Activated CD8-positive, alpha-beta T cell treated with anti-CD3 and anti-CD28 coated beads, Interleukin-2, amount 10 ng/mL, durations not matched to agents 7 days and 5 days (primary cell): ENCODE results near the gene SLAIN1. TPM values are rescaled to one million over a fixed set of nuclear protein-coding genes. Genes with fewer than 3 reads are reported as not detected.
A peak's percentile ranks its signal among the peaks of the same experiment; 100 is the strongest.

Experiments used
- ATAC-seq: fragments of 150-1000 bp; cut with Tn5 transposase; one replicate; pipeline ENCODE4 v1.10.0; 2021; ENCODE audit warnings: moderate library complexity
- CTCF ChIA-PET: fragments of 350-600 bp; sonication (Branson Sonifier 250); formaldehyde crosslinking; loops from one replicate; lab custom pipeline; 2021; ENCODE audit warnings: antibody characterized with exemption; lab: Charles Lee
- POLR2A ChIA-PET: fragments of 350-600 bp; sonication (Branson Sonifier 250); formaldehyde crosslinking; loops from one replicate; lab custom pipeline; 2021; ENCODE audit warnings: antibody characterized with exemption; lab: Charles Lee
- DNase-seq: peaks from one replicate; pipeline ENCODE4 v3.0.0-alpha.2; 2020
- H3K27ac Mint-ChIP-seq: one replicate; pipeline ENCODE4 v1.8.0; 2021; ENCODE audit warnings: mild to moderate bottlenecking, mixed read lengths
- H3K27me3 Mint-ChIP-seq: one replicate; pipeline ENCODE4 v1.8.0; 2021; ENCODE audit warnings: low read depth, mixed read lengths
- H3K36me3 Mint-ChIP-seq: one replicate; pipeline ENCODE4 v1.8.0; 2021; ENCODE audit warnings: low read depth, mixed read lengths
- H3K4me1 Mint-ChIP-seq: one replicate; pipeline ENCODE4 v1.8.0; 2021; ENCODE audit warnings: low read depth, mixed read lengths
- H3K4me3 Mint-ChIP-seq: one replicate; pipeline ENCODE4 v1.8.0; 2021; ENCODE audit warnings: mild to moderate bottlenecking, mixed read lengths
- H3K9me3 Mint-ChIP-seq: one replicate; pipeline ENCODE4 v1.8.0; 2022; ENCODE audit warnings: mixed read lengths; ENCODE audit not compliant: insufficient read depth
- total RNA-seq, 2 experiments: library from RNA; stranded (reverse); gene quantifications; one replicate each; pipeline ENCODE4 v1.2.3, GENCODE V29; 2021

SLAIN1 gene
- total RNA-seq, 2 experiments from 2014 or later: 27.0 to 29.5 TPM

GRCh38 chr13:77715233-77715891 is 17.9 kb downstream of the SLAIN1 start:
- H3K4me1 Mint-ChIP-seq: peaks cover 3% of the 10 kb centered on the region
- no peaks in the 10 kb centered on the region for H3K27me3 Mint-ChIP-seq
- POLR2A ChIA-PET: no interaction called here
- CTCF ChIA-PET: interaction anchor here (2.0 kb wide), 1 partner anchor 10 kb away, joined by 5 read pairs; no protein-coding TSS in a partner anchor
- no peak for ATAC-seq
- no peak for DNase-seq
- H3K36me3 Mint-ChIP-seq: peaks cover 31% of the 10 kb centered on the region
- peaks cover 15% of the 10 kb centered on the region for H3K9me3 Mint-ChIP-seq
- no peak overlapping the region for H3K27ac Mint-ChIP-seq
- H3K4me3 Mint-ChIP-seq: no peak overlapping the region

GRCh38 chr13:77716692-77717091 is 19.2 kb downstream of the SLAIN1 start:
- Mint-ChIP-seq H3K4me3 (no peak overlapping the region), H3K4me1 (peaks cover 13% of the 10 kb centered on the region), H3K27me3 (no peaks in the 10 kb centered on the region), H3K36me3 (peaks cover 34% of the 10 kb centered on the region), H3K27ac (no peak overlapping the region), H3K9me3 (peaks cover 12% of the 10 kb centered on the region)
- ATAC-seq (no peak), DNase-seq (no peak)
- ChIA-PET CTCF (interaction anchor here (2.0 kb wide), 1 partner anchor 9 kb away, joined by 5 read pairs; no protein-coding TSS in a partner anchor), POLR2A (no interaction called here)

GRCh38 chr13:77717508-77717907 is 20.0 kb downstream of the SLAIN1 start:
- CTCF ChIA-PET: interaction anchor here (1.5 kb wide), 1 partner anchor 12 kb away, joined by 4 read pairs; no protein-coding TSS in a partner anchor
- H3K4me1 Mint-ChIP-seq: peaks cover 13% of the 10 kb centered on the region

GRCh38 chr13:77719128-77719527 is 21.6 kb downstream of the SLAIN1 start:
- Mint-ChIP-seq H3K36me3 (peaks cover 52% of the 10 kb centered on the region), H3K27me3 (no peaks in the 10 kb centered on the region), H3K9me3 (peaks cover 7% of the 10 kb centered on the region), H3K4me3 (no peak overlapping the region), H3K4me1 (peaks cover 16% of the 10 kb centered on the region), H3K27ac (no peak overlapping the region)
- CTCF ChIA-PET: interaction anchor here (1.1 kb wide), 1 partner anchor 20 kb away, joined by 3 read pairs; no protein-coding TSS in a partner anchor
- POLR2A ChIA-PET: no interaction called here
- ATAC-seq (no peak), DNase-seq (no peak)

More at GRCh38 chr13:77717508-77717907, 20.0 kb downstream of the SLAIN1 start:
- H3K36me3 Mint-ChIP-seq: peaks cover 36% of the 10 kb centered on the region
- H3K9me3 Mint-ChIP-seq: peaks cover 7% of the 10 kb centered on the region
- no peak overlapping the region for H3K27ac Mint-ChIP-seq
- no peak overlapping the region for H3K4me3 Mint-ChIP-seq
- H3K27me3 Mint-ChIP-seq: no peaks in the 10 kb centered on the region
- POLR2A ChIA-PET: no interaction called here
- ATAC-seq: no peak
- no peak for DNase-seq

GRCh38 chr13:77720988-77721387 is 23.5 kb downstream of the SLAIN1 start:
- H3K27me3 Mint-ChIP-seq: no peaks in the 10 kb centered on the region
- H3K4me3 Mint-ChIP-seq: no peak overlapping the region
- no peak for ATAC-seq
- H3K36me3 Mint-ChIP-seq: peaks cover 62% of the 10 kb centered on the region
- H3K9me3 Mint-ChIP-seq: peaks cover 7% of the 10 kb centered on the region
- POLR2A ChIA-PET: no interaction called here
- no peak for DNase-seq
- peaks cover 30% of the 10 kb centered on the region for H3K4me1 Mint-ChIP-seq
- H3K27ac Mint-ChIP-seq: no peak overlapping the region
- CTCF ChIA-PET: interaction anchor here (1.1 kb wide), 1 partner anchor 11 kb away, joined by 3 read pairs; no protein-coding TSS in a partner anchor

- Mint-ChIP-seq H3K36me3 (peaks cover 75% of the 10 kb centered on the region), H3K9me3 (peaks cover 7% of the 10 kb centered on the region), H3K27me3 (no peaks in the 10 kb centered on the region), H3K4me3 (no peak overlapping the region), H3K27ac (no peak overlapping the region), H3K4me1 (peaks cover 44% of the 10 kb centered on the region)
- no peak for ATAC-seq
- POLR2A ChIA-PET: no interaction called here
- DNase-seq: no peak
- CTCF ChIA-PET: no interaction called here
These were observed 26.6 kb downstream of the SLAIN1 start for GRCh38 chr13:77724092-77724491.

- no peak overlapping the region for H3K27ac Mint-ChIP-seq
- CTCF ChIA-PET: interaction anchor here (1.0 to 1.5 kb wide), 3 partner anchors 9 to 28 kb away, joined by 3 to 5 read pairs (median 3); partner anchors contain the start of gene SLAIN1
These were observed 27.6 kb downstream of the SLAIN1 start for GRCh38 chr13:77725071-77725470.

GRCh38 chr13:77728265-77729125 is 31.0 kb downstream of the SLAIN1 start:
- no peak overlapping the region for H3K4me3 Mint-ChIP-seq
- CTCF ChIA-PET: interaction anchor here (0.8 to 1.5 kb wide), 2 partner anchors 30 to 249 kb away, joined by 3 read pairs; no protein-coding TSS in a partner anchor

More at GRCh38 chr13:77725071-77725470, 27.6 kb downstream of the SLAIN1 start:
- Mint-ChIP-seq H3K4me3 (no peak overlapping the region), H3K9me3 (peaks cover 7% of the 10 kb centered on the region), H3K27me3 (no peaks in the 10 kb centered on the region), H3K36me3 (peaks cover 70% of the 10 kb centered on the region), H3K4me1 (peaks cover 54% of the 10 kb centered on the region)
- POLR2A ChIA-PET: interaction anchor here (0.6 kb wide), 1 partner anchor 24 kb away, joined by 3 read pairs; no protein-coding TSS in a partner anchor
- no peak for ATAC-seq
- DNase-seq: no peak

GRCh38 chr13:77729502-77730221 is 32.2 kb downstream of the SLAIN1 start:
- CTCF ChIA-PET: interaction anchor here (1.0 to 1.9 kb wide), 4 partner anchors 20 to 251 kb away, joined by 3 to 5 read pairs (median 4); no protein-coding TSS in a partner anchor
- POLR2A ChIA-PET: interaction anchor here (1.5 kb wide), 1 partner anchor 32 kb away, joined by 3 read pairs; the partner anchor contains the start of gene SLAIN1
- H3K27me3 Mint-ChIP-seq: no peaks in the 10 kb centered on the region
- peak overlapping the region; percentile 82 for H3K27ac Mint-ChIP-seq
- peaks cover 42% of the 10 kb centered on the region for H3K4me1 Mint-ChIP-seq
- peak; percentile 64 for DNase-seq
- peak overlapping the region; percentile 56 for H3K4me3 Mint-ChIP-seq
- no peaks in the 10 kb centered on the region for H3K9me3 Mint-ChIP-seq
- H3K36me3 Mint-ChIP-seq: peaks cover 47% of the 10 kb centered on the region
- peak; percentile 96 for ATAC-seq

More at GRCh38 chr13:77728265-77729125, 31.0 kb downstream of the SLAIN1 start:
- ATAC-seq: no peak
- H3K27ac Mint-ChIP-seq: no peak overlapping the region
- no peak for DNase-seq
- peaks cover 51% of the 10 kb centered on the region for H3K4me1 Mint-ChIP-seq
- POLR2A ChIA-PET: no interaction called here
- H3K27me3 Mint-ChIP-seq: no peaks in the 10 kb centered on the region
- no peaks in the 10 kb centered on the region for H3K9me3 Mint-ChIP-seq
- peaks cover 50% of the 10 kb centered on the region for H3K36me3 Mint-ChIP-seq

GRCh38 chr13:77730572-77730971 is 33.1 kb downstream of the SLAIN1 start:
- no peaks in the 10 kb centered on the region for H3K27me3 Mint-ChIP-seq

GRCh38 chr13:77732287-77732686 is 34.8 kb downstream of the SLAIN1 start:
- Mint-ChIP-seq H3K27me3 (no peaks in the 10 kb centered on the region), H3K4me1 (peaks cover 27% of the 10 kb centered on the region), H3K4me3 (no peak overlapping the region), H3K27ac (no peak overlapping the region), H3K9me3 (no peaks in the 10 kb centered on the region), H3K36me3 (peaks cover 33% of the 10 kb centered on the region)
- ChIA-PET POLR2A (no interaction called here), CTCF (interaction anchor here (1.2 to 1.3 kb wide), 2 partner anchors 12 to 139 kb away, joined by 3 read pairs; no protein-coding TSS in a partner anchor)
- DNase-seq (no peak), ATAC-seq (no peak)

More at GRCh38 chr13:77730572-77730971, 33.1 kb downstream of the SLAIN1 start:
- DNase-seq: no peak
- ATAC-seq: no peak
- ChIA-PET POLR2A (interaction anchor here (1.5 kb wide), 1 partner anchor 33 kb away, joined by 3 read pairs; the partner anchor contains the start of gene SLAIN1), CTCF (interaction anchor here (1.2 to 1.9 kb wide), 2 partner anchors 19 to 31 kb away, joined by 4 to 5 read pairs; no protein-coding TSS in a partner anchor)
- peaks cover 40% of the 10 kb centered on the region for H3K36me3 Mint-ChIP-seq
- H3K9me3 Mint-ChIP-seq: no peaks in the 10 kb centered on the region
- peaks cover 33% of the 10 kb centered on the region for H3K4me1 Mint-ChIP-seq
- peak overlapping the region; percentile 49 for H3K27ac Mint-ChIP-seq
- no peak overlapping the region for H3K4me3 Mint-ChIP-seq
